ENCODE measurements around the gene BLNK.
A peak's percentile ranks its signal among the peaks of the same experiment; 100 is the strongest.

The BLNK gene

DNA sequence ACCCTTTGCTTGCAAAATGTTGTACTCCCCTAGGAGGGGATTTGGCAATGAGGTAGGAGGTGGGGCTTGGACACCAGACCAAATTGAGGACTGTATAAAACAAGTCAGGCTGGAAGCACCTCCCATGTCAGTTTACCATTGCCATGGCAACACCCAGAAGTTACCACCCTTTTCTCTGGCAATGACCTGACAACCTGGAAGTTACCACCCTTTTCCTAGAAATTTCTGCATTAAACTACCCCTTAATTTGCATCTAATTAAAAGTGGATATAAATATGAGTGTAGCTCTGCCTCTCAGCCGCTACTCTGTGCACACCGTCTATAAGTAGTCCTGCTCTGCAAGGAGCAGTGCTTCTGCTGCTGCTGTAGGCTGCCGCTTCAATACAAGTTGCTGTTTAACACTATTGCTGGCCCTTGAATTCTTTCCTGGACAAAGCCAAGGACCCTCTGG, 7.8 kb upstream of the BLNK start:
- Mint-ChIP-seq H3K4me3 (no peak overlapping the region), H3K36me3 (peaks cover 2 to 4% of the 10 kb centered on the region in 2 donors), H3K4me1 (peaks cover 34 to 60% of the 10 kb centered on the region in 2 donors), H3K27ac (peak overlapping the region; percentile 37), H3K9me3 (peaks cover 4 to 7% of the 10 kb centered on the region in 2 donors), H3K27me3 (no peaks in the 10 kb centered on the region)
- ATAC-seq (replicated peaks) (peak in 1 of 2 donors; percentile 38), DNase-seq (no peak)

DNA sequence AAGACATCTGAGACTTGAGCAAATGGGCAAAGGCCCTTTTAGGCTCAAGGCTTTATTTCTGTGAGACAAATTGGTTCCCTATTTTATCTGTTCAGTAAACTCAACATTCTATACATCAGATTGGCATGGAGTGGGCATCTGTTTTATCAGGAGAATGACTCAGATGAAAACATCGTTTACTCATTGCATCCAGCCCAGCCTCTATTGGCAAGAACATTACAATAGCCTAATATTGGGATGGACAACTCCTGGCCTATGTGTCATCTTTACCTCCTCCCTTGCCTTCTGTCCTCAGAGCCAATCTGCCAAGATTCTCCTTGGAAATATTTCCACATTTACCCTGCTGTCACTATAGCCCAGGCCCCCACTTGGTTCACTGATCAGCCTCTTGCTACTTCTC, 5.5 kb upstream of the BLNK start:
- no peaks in the 10 kb centered on the region for H3K27me3 Mint-ChIP-seq
- no peak for ATAC-seq (replicated peaks)
- peak overlapping the region; percentile 90 for H3K27ac Mint-ChIP-seq
- peaks cover 4 to 5% of the 10 kb centered on the region in 2 donors for H3K9me3 Mint-ChIP-seq
- H3K4me3 Mint-ChIP-seq: no peak overlapping the region
- peaks cover 2 to 4% of the 10 kb centered on the region in 2 donors for H3K36me3 Mint-ChIP-seq
- no peak for DNase-seq
- peaks cover 43 to 71% of the 10 kb centered on the region in 2 donors for H3K4me1 Mint-ChIP-seq

DNA sequence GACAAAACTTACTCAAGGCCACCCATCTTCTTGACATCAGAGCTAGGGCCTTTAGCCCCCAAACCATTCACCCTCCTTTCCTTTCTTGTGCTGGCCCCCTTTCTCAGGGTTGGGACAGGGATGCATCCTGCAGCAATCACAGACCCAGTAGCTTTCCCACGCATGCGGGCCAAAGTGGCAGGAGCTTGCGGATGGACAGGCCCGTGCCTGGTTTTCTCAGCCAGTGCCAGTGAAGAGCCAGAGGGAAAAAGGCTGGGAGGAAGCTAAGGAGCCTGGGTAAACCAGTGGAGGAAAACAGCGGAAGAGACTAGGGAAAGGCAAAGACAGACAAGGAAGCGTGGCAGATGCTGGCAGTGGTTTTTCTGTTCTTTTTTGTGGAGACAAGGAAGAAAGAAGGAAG, 5.1 kb upstream of the BLNK start:
- Mint-ChIP-seq H3K4me1 (peaks cover 43 to 72% of the 10 kb centered on the region in 2 donors), H3K27ac (peak overlapping the region; percentile 90), H3K4me3 (no peak overlapping the region), H3K36me3 (peaks cover 2 to 4% of the 10 kb centered on the region in 2 donors), H3K27me3 (no peaks in the 10 kb centered on the region), H3K9me3 (peaks cover 4 to 5% of the 10 kb centered on the region in 2 donors)
- DNase-seq (no peak), ATAC-seq (replicated peaks) (no peak)

DNA sequence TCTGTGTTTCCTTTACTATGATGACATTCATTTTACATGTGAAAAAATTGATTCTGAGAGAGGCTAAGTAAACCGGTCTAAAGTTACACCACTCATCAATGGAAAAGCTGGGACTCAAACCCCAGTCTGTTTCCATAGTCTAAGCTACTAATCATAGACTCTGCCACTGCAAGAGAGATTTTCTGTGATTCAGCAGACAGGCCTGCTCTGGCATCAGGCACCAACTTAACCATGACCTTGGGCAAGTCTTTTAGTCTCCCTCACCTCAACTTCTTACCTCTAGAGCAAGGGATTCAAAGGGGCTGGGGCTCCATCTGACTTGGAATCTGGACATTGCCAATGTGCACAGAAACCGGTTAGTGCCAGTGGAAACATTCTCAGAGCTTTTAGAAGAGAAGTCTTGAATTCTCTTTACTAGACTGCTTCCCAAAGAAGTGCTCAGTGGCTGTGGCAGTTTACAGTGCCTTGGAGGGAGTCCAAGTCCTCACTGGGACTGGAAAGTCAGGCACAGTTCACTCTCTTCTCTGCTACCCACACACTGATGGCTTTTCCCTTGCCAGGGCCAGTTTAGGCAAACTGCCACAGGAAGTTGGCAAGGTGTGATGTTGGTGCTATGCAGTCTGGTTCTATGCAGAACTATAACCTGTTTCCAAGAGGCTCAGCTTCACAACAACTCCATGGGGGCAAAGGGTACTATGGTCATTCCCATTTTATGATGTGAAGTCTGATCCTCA, 4.5 kb upstream of the BLNK start:
- Mint-ChIP-seq H3K4me1 (peaks cover 43 to 72% of the 10 kb centered on the region in 2 donors), H3K27me3 (no peaks in the 10 kb centered on the region), H3K9me3 (peaks cover 4 to 5% of the 10 kb centered on the region in 2 donors), H3K36me3 (peaks cover 2 to 4% of the 10 kb centered on the region in 2 donors), H3K27ac (peak overlapping the region; percentile 90), H3K4me3 (no peak overlapping the region)
- DNase-seq: no peak
- no peak for ATAC-seq (replicated peaks)

DNA sequence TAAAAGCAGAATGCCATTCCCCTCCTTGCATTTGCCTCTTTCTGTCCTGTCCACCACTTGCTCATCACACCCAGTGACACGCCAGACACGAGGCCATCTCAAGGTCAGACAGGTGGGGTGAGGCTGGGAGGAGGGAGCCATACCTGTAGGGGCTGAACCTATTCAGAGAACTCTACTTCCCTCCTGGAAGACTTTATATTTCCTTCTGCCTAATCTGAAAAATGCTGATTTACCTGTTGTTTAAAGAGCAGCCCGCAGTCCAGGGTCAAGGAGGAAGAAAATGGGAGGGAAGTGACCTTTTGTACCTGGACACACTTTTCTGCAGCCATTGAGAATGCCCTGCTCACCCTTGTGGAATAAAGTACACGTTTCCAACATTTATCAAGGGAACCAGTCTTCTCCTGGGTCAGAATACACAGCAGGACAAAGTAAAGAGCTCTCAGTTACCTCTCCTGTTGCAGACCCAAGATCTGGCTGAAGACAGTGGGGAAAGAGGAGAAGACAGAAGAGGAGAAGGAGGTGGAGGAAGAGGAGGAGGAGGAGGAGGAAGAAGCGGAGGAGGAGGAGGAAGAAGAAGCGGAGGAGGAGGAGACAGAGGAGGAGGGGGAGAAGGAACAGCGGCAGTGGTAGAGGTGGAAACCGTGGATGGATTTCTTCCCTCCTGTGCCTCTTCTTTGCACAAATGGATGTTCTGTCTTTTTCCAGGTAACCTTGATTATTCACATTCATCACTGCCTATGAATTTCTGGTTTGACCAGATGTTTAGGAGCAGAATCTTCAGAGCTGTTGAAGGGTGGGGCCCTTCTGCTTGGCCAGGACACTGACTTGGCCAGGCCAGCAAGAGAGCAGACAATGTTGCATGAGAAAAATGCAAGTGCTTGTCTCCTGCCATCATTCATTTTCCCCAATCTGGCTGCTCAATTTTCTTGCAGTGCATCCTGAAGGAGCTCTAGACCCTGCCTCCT, 1.2 kb upstream of the BLNK start:
- H3K4me1 Mint-ChIP-seq: peaks cover 48 to 74% of the 10 kb centered on the region in 2 donors
- no peak for ATAC-seq (replicated peaks)

DNA sequence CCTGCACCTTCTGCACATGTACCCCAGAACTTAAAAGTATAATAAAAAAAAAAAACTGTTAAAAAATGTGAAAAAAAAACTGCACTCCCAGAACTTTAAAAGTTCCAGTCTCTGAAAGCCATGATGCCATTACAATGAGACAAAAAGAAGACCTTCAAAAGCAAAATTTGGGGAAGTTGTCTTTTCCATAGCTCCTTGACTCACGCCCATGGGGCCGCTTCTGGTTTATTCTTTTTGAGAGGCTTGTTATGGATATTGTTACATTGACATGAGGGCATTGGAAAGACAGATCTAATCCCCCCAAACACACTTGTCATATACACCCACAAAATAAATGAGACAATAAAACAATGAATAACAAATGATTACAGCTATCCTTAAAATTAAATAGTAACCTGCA, 798 bp downstream of the BLNK start:
- ATAC-seq (replicated peaks) (no peak), DNase-seq (no peak)
- H3K4me1 Mint-ChIP-seq: peaks cover 45 to 74% of the 10 kb centered on the region in 2 donors
- no peaks in the 10 kb centered on the region for H3K27me3 Mint-ChIP-seq
- peaks cover 35 to 41% of the 10 kb centered on the region in 2 donors for H3K36me3 Mint-ChIP-seq
- peak overlapping the region; percentile 97 for H3K27ac Mint-ChIP-seq
- peaks cover 0 to 2% of the 10 kb centered on the region in 2 donors for H3K9me3 Mint-ChIP-seq
- peak overlapping the region; percentile 91 to 93 for H3K4me3 Mint-ChIP-seq

More for the DNA sequence above, 1.2 kb upstream of the BLNK start:
- peak overlapping the region; percentile 97 for H3K27ac Mint-ChIP-seq
- H3K4me3 Mint-ChIP-seq: peak overlapping the region; percentile 91 to 93
- DNase-seq: no peak
- no peaks in the 10 kb centered on the region for H3K27me3 Mint-ChIP-seq
- H3K9me3 Mint-ChIP-seq: peaks cover 4% of the 10 kb centered on the region in 2 donors
- peaks cover 17 to 25% of the 10 kb centered on the region in 2 donors for H3K36me3 Mint-ChIP-seq

DNA sequence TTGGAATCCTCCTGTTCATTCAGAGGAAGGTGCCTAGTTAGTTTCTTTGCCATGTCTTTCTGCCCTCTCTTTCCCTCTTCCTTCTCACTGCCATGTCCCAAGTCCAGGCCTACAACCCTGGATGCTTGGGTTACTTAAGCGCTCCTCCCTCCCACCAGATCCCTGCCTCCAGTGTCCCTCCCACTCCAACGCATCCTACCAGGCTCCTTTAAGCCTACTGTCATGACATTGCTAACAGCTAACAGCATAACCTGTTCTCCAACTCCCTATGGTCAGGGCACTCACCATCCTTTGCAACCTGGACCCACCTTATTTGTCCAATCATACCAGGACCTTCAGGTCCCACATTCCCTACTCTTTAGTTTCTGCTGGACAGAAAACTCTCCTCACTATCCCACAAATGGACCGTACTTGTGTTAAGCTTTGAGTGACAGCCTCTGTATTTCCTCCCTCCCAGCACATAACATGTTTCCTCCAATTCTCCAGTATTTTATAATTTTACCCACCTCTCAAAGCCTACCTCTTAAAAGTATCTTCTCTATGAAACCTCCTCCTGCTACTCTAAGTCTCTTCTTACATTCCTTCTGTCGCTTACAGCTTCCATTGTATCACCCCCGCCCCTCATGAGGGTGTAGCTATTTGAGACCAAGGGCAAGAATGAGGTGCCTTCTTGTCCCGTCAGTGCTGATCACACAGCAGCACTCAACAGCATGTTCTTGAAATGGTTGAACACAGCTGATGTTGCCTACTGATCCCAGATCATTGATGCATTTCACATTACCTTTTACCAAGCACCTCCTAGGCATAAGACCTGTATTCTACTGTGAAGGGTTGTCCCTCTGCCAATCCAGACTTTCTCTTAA, 1.7 kb downstream of the BLNK start:
- no peaks in the 10 kb centered on the region for H3K27me3 Mint-ChIP-seq
- peak overlapping the region; percentile 91 to 93 for H3K4me3 Mint-ChIP-seq
- H3K27ac Mint-ChIP-seq: peak overlapping the region; percentile 89
- no peak for ATAC-seq (replicated peaks)
- no peak for DNase-seq
- H3K9me3 Mint-ChIP-seq: peaks cover 0 to 2% of the 10 kb centered on the region in 2 donors
- H3K36me3 Mint-ChIP-seq: peaks cover 39 to 47% of the 10 kb centered on the region in 2 donors
- H3K4me1 Mint-ChIP-seq: peaks cover 48 to 77% of the 10 kb centered on the region in 2 donors

DNA sequence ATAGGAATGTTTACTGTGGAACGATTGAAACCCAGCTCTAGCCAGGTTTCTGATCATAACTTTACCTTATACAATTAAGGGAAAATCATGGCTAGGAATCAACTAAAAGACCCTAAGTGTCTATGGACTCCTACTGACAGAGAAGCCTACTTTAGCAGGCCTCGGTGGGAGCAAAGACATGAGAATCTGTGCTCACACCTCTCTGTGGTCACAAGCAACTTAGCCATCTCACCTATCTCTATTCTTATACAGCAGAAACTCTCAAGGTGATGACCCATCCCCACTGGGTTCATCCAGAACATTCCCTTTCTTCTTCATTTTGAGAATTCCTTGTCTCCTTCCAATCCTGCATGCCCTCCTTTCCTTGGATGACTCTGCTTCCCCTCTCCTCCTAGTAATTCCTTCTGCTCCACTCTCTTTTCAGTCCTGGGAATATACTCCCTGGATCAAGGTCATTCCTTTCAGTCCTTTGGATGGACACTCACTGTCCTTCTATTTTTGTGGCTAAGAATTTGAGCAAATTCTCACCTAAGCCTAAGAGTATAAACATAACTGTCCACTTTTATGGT, 2.9 kb downstream of the BLNK start:
- Mint-ChIP-seq H3K4me1 (peaks cover 57 to 79% of the 10 kb centered on the region in 2 donors), H3K4me3 (peak overlapping the region; percentile 91 to 93), H3K27me3 (no peaks in the 10 kb centered on the region), H3K9me3 (peaks cover 0 to 2% of the 10 kb centered on the region in 2 donors), H3K27ac (peak overlapping the region; percentile 89), H3K36me3 (peaks cover 49 to 60% of the 10 kb centered on the region in 2 donors)
- ATAC-seq (replicated peaks) (no peak), DNase-seq (no peak)

DNA sequence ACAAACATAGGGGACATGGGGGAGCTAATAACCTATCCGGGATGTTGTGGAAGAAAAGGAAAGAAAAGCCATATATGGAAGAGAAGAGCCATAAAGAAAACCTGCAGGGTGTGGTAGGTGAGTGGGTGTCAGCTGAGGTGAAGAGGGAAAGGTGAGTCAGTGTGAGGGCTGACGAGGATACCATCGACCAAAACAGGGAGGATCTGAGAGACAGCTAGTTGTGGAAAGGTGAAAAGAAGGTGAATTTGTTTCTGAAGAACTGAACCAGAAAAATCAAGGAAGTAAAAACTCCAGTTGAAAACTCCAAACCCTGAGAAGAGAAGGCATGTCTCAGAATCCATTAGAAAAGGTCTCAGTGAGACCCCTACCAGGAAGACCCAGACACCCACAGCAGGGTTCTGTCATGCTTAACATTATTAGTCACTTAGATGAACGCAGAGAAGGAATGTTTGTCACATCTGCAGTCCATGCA, 4.1 kb downstream of the BLNK start:
- Mint-ChIP-seq H3K9me3 (peaks cover 0 to 2% of the 10 kb centered on the region in 2 donors), H3K4me3 (peak overlapping the region; percentile 91 to 93), H3K36me3 (peaks cover 57 to 69% of the 10 kb centered on the region in 2 donors), H3K4me1 (peaks cover 57 to 79% of the 10 kb centered on the region in 2 donors), H3K27me3 (no peaks in the 10 kb centered on the region), H3K27ac (peak overlapping the region; percentile 88)
- ATAC-seq (replicated peaks) (peak; percentile 33 to 49), DNase-seq (no peak)

DNA sequence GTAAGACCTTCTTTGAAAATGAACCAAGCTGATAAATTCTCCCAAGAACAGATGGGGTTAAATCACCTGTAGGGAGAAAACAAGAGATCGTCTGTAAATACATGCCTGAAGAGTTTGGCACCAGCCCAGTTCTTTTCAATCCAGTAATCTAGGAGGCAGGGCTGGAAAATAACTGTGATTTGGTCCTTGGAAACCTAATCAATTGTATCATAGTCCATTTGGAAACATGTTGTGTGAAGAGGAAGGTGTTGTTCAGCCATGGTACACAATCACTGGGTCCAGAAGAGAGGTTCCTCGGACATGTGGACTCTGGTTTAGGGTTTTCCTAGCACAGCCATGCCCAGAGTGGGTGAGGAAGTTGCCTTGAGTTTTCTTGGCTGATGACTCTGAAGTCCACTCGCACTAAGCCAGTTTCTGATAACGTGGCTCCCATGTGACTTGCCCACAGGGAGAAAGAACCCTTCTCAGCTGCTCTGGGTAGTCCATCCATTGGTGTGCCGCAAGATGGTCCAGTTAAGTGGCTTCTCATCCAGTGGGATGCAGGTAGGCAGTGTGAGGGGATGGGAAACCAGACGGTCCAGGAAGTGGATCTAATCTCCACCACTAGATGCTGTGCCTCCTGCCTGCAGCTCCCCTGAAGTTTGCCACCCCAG, 5.1 kb downstream of the BLNK start:
- Mint-ChIP-seq H3K4me1 (peaks cover 56 to 81% of the 10 kb centered on the region in 2 donors), H3K27ac (peak overlapping the region; percentile 88), H3K9me3 (peaks cover 0 to 2% of the 10 kb centered on the region in 2 donors), H3K4me3 (peak overlapping the region; percentile 91 to 93), H3K36me3 (peaks cover 57 to 73% of the 10 kb centered on the region in 2 donors), H3K27me3 (no peaks in the 10 kb centered on the region)
- no peak for ATAC-seq (replicated peaks)
- DNase-seq: no peak

DNA sequence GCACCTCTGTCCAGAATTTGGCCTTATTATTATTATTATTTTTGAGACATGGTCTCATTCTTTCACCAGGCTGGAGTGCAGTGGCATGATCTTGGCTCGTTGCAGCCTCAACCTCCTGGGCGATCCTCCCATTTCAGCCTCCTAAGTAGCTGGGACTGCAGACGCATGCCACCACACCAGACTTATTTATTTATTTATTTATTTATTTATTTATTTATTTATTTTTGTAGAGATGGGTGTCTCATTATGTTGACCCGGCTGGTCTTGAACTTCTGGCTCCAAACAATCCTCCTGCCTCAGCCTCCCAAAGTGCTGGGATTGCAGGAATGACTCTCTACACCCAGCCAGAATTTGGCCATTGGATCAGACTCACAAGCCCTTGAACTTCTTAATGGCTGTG, 6.4 kb downstream of the BLNK start:
- no peak overlapping the region for H3K4me3 Mint-ChIP-seq
- DNase-seq (no peak), ATAC-seq (replicated peaks) (no peak)
- no peak overlapping the region for H3K27ac Mint-ChIP-seq
- H3K4me1 Mint-ChIP-seq: peaks cover 62 to 91% of the 10 kb centered on the region in 2 donors
- no peaks in the 10 kb centered on the region for H3K27me3 Mint-ChIP-seq
- peaks cover 0 to 2% of the 10 kb centered on the region in 2 donors for H3K9me3 Mint-ChIP-seq
- peaks cover 58 to 78% of the 10 kb centered on the region in 2 donors for H3K36me3 Mint-ChIP-seq

DNA sequence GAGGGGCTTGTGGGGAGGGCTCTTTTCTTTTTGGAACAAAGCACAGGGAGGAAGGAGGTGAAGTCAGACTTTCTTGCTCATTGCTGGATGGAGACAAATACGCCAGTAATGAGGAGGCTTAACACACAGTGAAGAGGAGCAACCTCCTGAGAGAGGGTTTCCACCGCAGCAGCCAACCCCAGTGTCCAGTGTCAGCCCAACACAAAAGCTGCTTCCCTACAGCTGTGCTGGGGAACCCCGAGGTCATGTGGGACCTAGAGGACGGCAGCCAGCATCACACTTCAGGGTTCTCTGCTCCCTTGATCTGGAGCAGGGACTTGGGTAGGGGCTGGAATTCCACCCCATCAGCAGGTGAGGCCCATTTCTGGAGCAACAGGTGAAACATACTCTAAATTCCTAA, 7.7 kb downstream of the BLNK start:
- peak overlapping the region; percentile 92 for H3K27ac Mint-ChIP-seq
- peaks cover 63 to 92% of the 10 kb centered on the region in 2 donors for H3K4me1 Mint-ChIP-seq
- H3K9me3 Mint-ChIP-seq: peaks cover 0 to 2% of the 10 kb centered on the region in 2 donors
- peak; percentile 68 to 72 for ATAC-seq (replicated peaks)
- peak overlapping the region; percentile 63 to 65 for H3K4me3 Mint-ChIP-seq
- no peak for DNase-seq
- no peaks in the 10 kb centered on the region for H3K27me3 Mint-ChIP-seq
- peaks cover 59 to 76% of the 10 kb centered on the region in 2 donors for H3K36me3 Mint-ChIP-seq

DNA sequence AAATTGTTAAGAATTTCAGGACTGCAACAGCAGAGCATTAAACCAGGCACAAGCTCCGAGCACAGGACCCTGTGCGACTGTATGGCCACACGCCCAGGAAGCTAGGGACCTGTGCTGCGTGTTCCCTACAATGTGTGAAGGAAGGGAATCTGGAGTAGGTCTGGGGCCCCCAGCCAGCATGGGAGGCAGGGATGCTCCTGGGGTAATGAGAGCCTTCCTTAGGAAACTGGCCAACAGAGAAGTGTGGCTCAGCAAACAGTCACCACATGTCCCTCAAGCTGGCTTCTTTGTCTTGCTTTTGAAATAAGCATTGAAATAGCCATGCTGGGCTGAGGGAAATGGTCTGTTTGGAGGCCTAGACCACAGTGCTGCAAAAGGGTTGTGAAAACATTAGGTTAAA, 8.2 kb downstream of the BLNK start:
- Mint-ChIP-seq H3K27me3 (no peaks in the 10 kb centered on the region), H3K36me3 (peaks cover 56 to 72% of the 10 kb centered on the region in 2 donors), H3K4me3 (peak overlapping the region; percentile 63 to 65), H3K9me3 (peaks cover 0 to 2% of the 10 kb centered on the region in 2 donors), H3K4me1 (peaks cover 62 to 92% of the 10 kb centered on the region in 2 donors), H3K27ac (peak overlapping the region; percentile 92)
- ATAC-seq (replicated peaks) (no peak), DNase-seq (no peak)

Data from stimulated activated naive B cell treated with anti-CD40 and anti-IgM and Interleukin-4, amounts not matched to agents 10 μg/mL and 1 μg/mL and 100 μg/mL, for 72 hours (primary cell).